Liver (tissue), 9 donors: ENCODE measurements around the gene GMPR2. TPM values are rescaled to one million over a fixed set of nuclear protein-coding genes. Genes with fewer than 3 reads are reported as not detected.

Experiments
- DNase-seq: peaks from one replicate; pipeline ENCODE4 v3.0.0-alpha.2; 2017; ENCODE audit warnings: low spot score
- H3K27ac ChIP-seq, 2 donors: one replicate each; pipeline ENCODE4 v1.7.0; 2013; ENCODE audit warnings: inconsistent platforms in 2 of 2, low read length in 2 of 2, control low read depth in 1 of 2, low read depth in 1 of 2, mild to moderate bottlenecking in 1 of 2
- H3K27me3 ChIP-seq, 4 donors: one replicate each; pipeline versions ENCODE4 v1.6.1 to v1.7.0; 2013; ENCODE audit warnings: low read length in 3 of 4, inconsistent platforms in 1 of 4, mild to moderate bottlenecking in 1 of 4, moderate library complexity in 1 of 4; ENCODE audit not compliant: control insufficient read depth in 4 of 4, insufficient read depth in 4 of 4
- H3K36me3 ChIP-seq, 4 donors: one replicate each; pipeline versions ENCODE4 v1.6.1 to v1.7.0; 2013; ENCODE audit warnings: low read length in 3 of 4, mild to moderate bottlenecking in 3 of 4, low read depth in 1 of 4, moderate library complexity in 1 of 4; ENCODE audit not compliant: control insufficient read depth in 4 of 4, insufficient read depth in 3 of 4
- H3K4me1 ChIP-seq, 4 donors: one replicate each; pipeline versions ENCODE4 v1.6.1 to v1.7.0; 2013; ENCODE audit warnings: low read length in 3 of 4, mild to moderate bottlenecking in 3 of 4, moderate library complexity in 1 of 4; ENCODE audit not compliant: control insufficient read depth in 4 of 4, insufficient read depth in 4 of 4
- H3K4me3 ChIP-seq, 3 donors: one replicate each; pipeline versions ENCODE4 v1.6.1 to v1.7.0; 2013; ENCODE audit warnings: low read length in 3 of 3, control low read depth in 1 of 3, low read depth in 1 of 3, mild to moderate bottlenecking in 1 of 3
- H3K9ac ChIP-seq, 2 donors: one replicate each; pipeline ENCODE4 v1.7.0; 2013; ENCODE audit warnings: low read length in 2 of 2, mild to moderate bottlenecking in 2 of 2, moderate library complexity in 2 of 2, control low read depth in 1 of 2, low read depth in 1 of 2
- H3K9me3 ChIP-seq, 4 donors: one replicate each; pipeline versions ENCODE4 v1.6.1 to v1.7.0; 2013; ENCODE audit warnings: low read length in 3 of 4; ENCODE audit not compliant: control insufficient read depth in 4 of 4
- CTCF ChIP-seq: fragments of 150-350 bp; IDR thresholded peaks from 2 replicates; pipeline ENCODE4 v1.5.1; 2017; ENCODE audit warnings: improper control_type of control experiment, low read depth, low read length; ENCODE audit not compliant: missing input control
- EGR1 ChIP-seq, 2 donors: IDR thresholded peaks; 2 replicates each; pipeline ENCODE4 v1.6.1; 2016 to 2018; ENCODE audit warnings: antibody characterized with exemption in 2 of 2, low read depth in 2 of 2
- FOXA1 ChIP-seq: IDR thresholded peaks from 2 replicates; pipeline ENCODE4 v1.6.1; 2016; ENCODE audit warnings: antibody characterized with exemption
- FOXA2 ChIP-seq: IDR thresholded peaks from 2 replicates; pipeline ENCODE4 v1.6.1; 2016; ENCODE audit warnings: antibody characterized with exemption
- GABPA ChIP-seq, 2 donors: IDR thresholded peaks in 1 of 2; conservative IDR thresholded peaks in 1 of 2; 2 replicates each; pipeline ENCODE4 v1.6.1; 2016; ENCODE audit warnings: antibody characterized with exemption in 2 of 2, mild to moderate bottlenecking in 1 of 2, moderate library complexity in 1 of 2
- HNF4A ChIP-seq, 2 donors: conservative IDR thresholded peaks; 2 replicates each; pipeline ENCODE4 v1.6.1; 2016; ENCODE audit warnings: antibody characterized with exemption in 2 of 2, mild to moderate bottlenecking in 2 of 2
- HNF4G ChIP-seq: IDR thresholded peaks from 2 replicates; pipeline ENCODE4 v1.6.1; 2016; ENCODE audit warnings: antibody characterized with exemption
- JUND ChIP-seq, 2 donors: IDR thresholded peaks; 2 replicates each; pipeline ENCODE4 v1.6.1; 2016; ENCODE audit warnings: antibody characterized with exemption in 2 of 2
- MAX ChIP-seq: IDR thresholded peaks from 2 replicates; pipeline ENCODE4 v1.6.1; 2016; ENCODE audit warnings: antibody characterized with exemption
- RXRA ChIP-seq, 2 donors: IDR thresholded peaks; 2 replicates each; pipeline ENCODE4 v1.6.1; 2017 to 2018; ENCODE audit warnings: antibody characterized with exemption in 2 of 2, mild to moderate bottlenecking in 1 of 2
- TAF1 ChIP-seq: conservative IDR thresholded peaks from 2 replicates; pipeline ENCODE4 v1.6.1; 2016; ENCODE audit warnings: antibody characterized with exemption, mild to moderate bottlenecking
- YY1 ChIP-seq: IDR thresholded peaks from 2 replicates; pipeline ENCODE4 v1.6.1; 2016; ENCODE audit warnings: antibody characterized with exemption, mild to moderate bottlenecking
- ZBTB33 ChIP-seq: IDR thresholded peaks from 2 replicates; pipeline ENCODE4 v1.6.1; 2016; ENCODE audit warnings: antibody characterized with exemption
- WGBS: extraction: QIAGEN DNeasy Blood & Tissue Kit; methylation state at CpG from one replicate; pipeline ENCODE4 v1.1.7; 2013; 5-methylcytosine and 5-hydroxymethylcytosine counted together
- polyA plus RNA-seq, 2 donors: library from polyadenylated mRNA; stranded (reverse) in 1 of 2; unstranded in 1 of 2; fragments of 200-250 nt in 1 of 2; fragments of >200 nt in 1 of 2; fragmentation: Nextera tagmentation in 1 of 2; extraction: Ambion mirVana in 1 of 2; gene quantifications; one replicate each; pipeline versions ENCODE4 v1.2.1 to v1.2.3, GENCODE V29; 2013 to 2015
- total RNA-seq, 2 donors: library from RNA; depleted of rRNA; stranded (reverse); fragments of >200 nt; gene quantifications; one replicate each; pipeline ENCODE4 v1.2.3, GENCODE V29; 2014
- donor health status: healthy.
- donor health status: healthy.
- donor health status: healthy.
- donor health status: healthy.
- donor health status: healthy.

Gene GMPR2
- total and polyA plus RNA-seq, 4 donors: 28.6 to 42.7 (median 32.4) TPM

GRCh38 chr14:24185741-24186140 lies 47.0 kb upstream of the GMPR2 start:
- no peak overlapping the region for H3K9ac ChIP-seq
- TF ChIP-seq MAX (no peak), EGR1 (IDR thresholded peaks at IDR 0.05; ENCODE audit: low read depth in 2 of 2) (no peak), ZBTB33 (no peak), CTCF (no peak)

GRCh38 chr14:24186831-24187538 lies 45.7 kb upstream of the GMPR2 start:
- Histone ChIP-seq H3K4me3 (no peak overlapping the region), H3K9ac (no peak overlapping the region), H3K4me1 (peaks cover 5 to 19% (median 10%) of the 10 kb centered on the region in 4 donors), H3K36me3 (peaks cover 10 to 50% (median 19%) of the 10 kb centered on the region in 4 donors), H3K27ac (no peak overlapping the region), H3K9me3 (no peaks in the 10 kb centered on the region), H3K27me3 (no peaks in the 10 kb centered on the region)
- DNase-seq: no peak
- TF ChIP-seq GABPA (IDR thresholded peaks at IDR 0.05 in 1 of 2, conservative IDR thresholded peaks at IDR 0.05 in 1 of 2) (no peak), EGR1 (IDR thresholded peaks at IDR 0.05; ENCODE audit: low read depth in 2 of 2) (no peak), RXRA (IDR thresholded peaks at IDR 0.05) (no peak), HNF4A (conservative IDR thresholded peaks at IDR 0.05) (no peak), YY1 (no peak), CTCF (no peak), HNF4G (no peak), FOXA1 (no peak), TAF1 (no peak), FOXA2 (no peak), JUND (IDR thresholded peaks at IDR 0.05) (no peak)
- 95% methylated on average over 10 of the region's 10 CpGs for WGBS

More at GRCh38 chr14:24185741-24186140, 47.0 kb upstream of the GMPR2 start:
- no peak overlapping the region for H3K27ac ChIP-seq
- peaks cover 5 to 19% (median 11%) of the 10 kb centered on the region in 4 donors for H3K4me1 ChIP-seq
- 94% methylated on average over 11 of the region's 11 CpGs for WGBS
- DNase-seq: no peak
- no peaks in the 10 kb centered on the region for H3K27me3 ChIP-seq
- H3K4me3 ChIP-seq: no peak overlapping the region
- no peaks in the 10 kb centered on the region for H3K9me3 ChIP-seq
- peaks cover 15 to 60% (median 20%) of the 10 kb centered on the region in 4 donors for H3K36me3 ChIP-seq
